Mesothelial cell of epicardium (in vitro differentiated cells): ENCODE data around the gene RBM46. TPM values are rescaled to one million over a fixed set of nuclear protein-coding genes. Genes with fewer than 3 reads are reported as not detected.
"Not testable (repeated sequence)": the region's sequence is repeated elsewhere in the genome, so short reads cannot be mapped to it uniquely, and the experiment has no call there.

Experiments
- DNase-seq, 2 experiments: peaks; one replicate each; pipeline ENCODE4 v3.0.0; 2021; ENCODE audit warnings: low spot score in 2 of 2; ENCODE audit not compliant: unreplicated experiment in 2 of 2
- H3K27ac Mint-ChIP-seq: 2 replicates; pipeline ENCODE4 v1.8.0; 2021; ENCODE audit warnings: mixed read lengths
- H3K27me3 Mint-ChIP-seq: 2 replicates; pipeline ENCODE4 v1.8.0; 2021; ENCODE audit warnings: low read depth, mixed read lengths
- H3K36me3 Mint-ChIP-seq: 2 replicates; pipeline ENCODE4 v1.8.0; 2021; ENCODE audit warnings: mixed read lengths
- H3K4me1 Mint-ChIP-seq: 2 replicates; pipeline ENCODE4 v1.8.0; 2021; ENCODE audit warnings: mixed read lengths
- H3K4me3 Mint-ChIP-seq: 2 replicates; pipeline ENCODE4 v1.8.0; 2021; ENCODE audit warnings: mild to moderate bottlenecking, moderate library complexity, mixed read lengths
- H3K9me3 Mint-ChIP-seq: 2 replicates; pipeline ENCODE4 v1.8.0; 2021; ENCODE audit warnings: mixed read lengths
- total RNA-seq: library from RNA; stranded (reverse); gene quantifications from 3 replicates; pipeline ENCODE4 v1.2.1, GENCODE V29; 2021
- TF ChIP-seq, protein P1 (sequence below): fragments of 200-600 bp; sonication (generic); IDR thresholded peaks from one replicate; pipeline ENCODE4 v1.5.0; 2021; ENCODE audit warnings: antibody characterized with exemption; ENCODE audit not compliant: unreplicated experiment

The RBM46 gene
- total RNA-seq, 1 donor from 2014 or later: 0.36 TPM

DNA sequence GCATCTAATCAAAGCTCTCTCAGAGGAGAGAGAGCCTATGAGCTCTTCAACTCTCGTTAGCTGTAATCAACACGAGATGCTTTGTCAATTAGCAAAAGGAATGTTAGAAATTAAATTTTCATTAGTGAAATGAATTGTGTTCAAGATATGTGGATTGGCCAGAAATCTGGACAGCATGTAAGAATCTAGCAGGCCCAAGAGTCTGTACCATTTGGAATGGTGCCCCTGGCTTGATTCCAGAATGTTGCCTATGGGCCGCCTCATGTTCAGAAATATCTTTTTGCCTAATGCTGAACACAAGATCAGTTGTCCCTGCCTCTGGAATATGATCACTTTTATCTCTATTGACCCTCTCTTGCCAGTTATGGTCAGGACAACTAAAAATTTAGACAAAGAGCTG, 88.2 kb downstream of the RBM46 start:
- Mint-ChIP-seq H3K36me3 (no peaks in the 10 kb centered on the region), H3K27me3 (no peaks in the 10 kb centered on the region), H3K9me3 (peaks cover 28% of the 10 kb centered on the region), H3K27ac (no peak overlapping the region), H3K4me1 (no peaks in the 10 kb centered on the region), H3K4me3 (no peak overlapping the region)
- no peak for DNase-seq
- TF ChIP-seq, protein P1, sequence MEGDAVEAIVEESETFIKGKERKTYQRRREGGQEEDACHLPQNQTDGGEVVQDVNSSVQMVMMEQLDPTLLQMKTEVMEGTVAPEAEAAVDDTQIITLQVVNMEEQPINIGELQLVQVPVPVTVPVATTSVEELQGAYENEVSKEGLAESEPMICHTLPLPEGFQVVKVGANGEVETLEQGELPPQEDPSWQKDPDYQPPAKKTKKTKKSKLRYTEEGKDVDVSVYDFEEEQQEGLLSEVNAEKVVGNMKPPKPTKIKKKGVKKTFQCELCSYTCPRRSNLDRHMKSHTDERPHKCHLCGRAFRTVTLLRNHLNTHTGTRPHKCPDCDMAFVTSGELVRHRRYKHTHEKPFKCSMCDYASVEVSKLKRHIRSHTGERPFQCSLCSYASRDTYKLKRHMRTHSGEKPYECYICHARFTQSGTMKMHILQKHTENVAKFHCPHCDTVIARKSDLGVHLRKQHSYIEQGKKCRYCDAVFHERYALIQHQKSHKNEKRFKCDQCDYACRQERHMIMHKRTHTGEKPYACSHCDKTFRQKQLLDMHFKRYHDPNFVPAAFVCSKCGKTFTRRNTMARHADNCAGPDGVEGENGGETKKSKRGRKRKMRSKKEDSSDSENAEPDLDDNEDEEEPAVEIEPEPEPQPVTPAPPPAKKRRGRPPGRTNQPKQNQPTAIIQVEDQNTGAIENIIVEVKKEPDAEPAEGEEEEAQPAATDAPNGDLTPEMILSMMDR: no peak

DNA sequence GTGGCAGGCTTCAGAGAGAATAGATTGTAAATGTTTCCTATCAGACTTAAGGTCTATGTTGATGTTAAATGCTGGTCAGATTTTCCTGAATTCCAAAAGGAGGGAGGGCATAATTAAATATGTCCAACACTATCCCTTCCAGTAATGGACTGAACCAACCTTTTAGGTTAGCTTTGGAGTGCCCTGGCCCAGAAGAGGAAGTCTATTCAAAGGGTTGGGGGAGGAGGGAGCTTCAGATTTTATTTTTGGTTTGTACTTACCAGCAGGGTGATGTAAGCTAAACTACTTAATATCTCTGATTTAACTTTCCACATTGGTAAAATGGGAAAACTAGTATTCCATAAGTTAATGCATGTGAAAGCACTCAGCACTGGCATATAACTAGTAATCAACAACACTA, 91.1 kb downstream of the RBM46 start:
- Mint-ChIP-seq H3K9me3 (peaks cover 38% of the 10 kb centered on the region), H3K27ac (no peak overlapping the region), H3K4me3 (no peak overlapping the region), H3K4me1 (peaks cover 2% of the 10 kb centered on the region), H3K36me3 (no peaks in the 10 kb centered on the region), H3K27me3 (no peaks in the 10 kb centered on the region)
- no peak for DNase-seq
- TF ChIP-seq, protein P1: no peak

DNA sequence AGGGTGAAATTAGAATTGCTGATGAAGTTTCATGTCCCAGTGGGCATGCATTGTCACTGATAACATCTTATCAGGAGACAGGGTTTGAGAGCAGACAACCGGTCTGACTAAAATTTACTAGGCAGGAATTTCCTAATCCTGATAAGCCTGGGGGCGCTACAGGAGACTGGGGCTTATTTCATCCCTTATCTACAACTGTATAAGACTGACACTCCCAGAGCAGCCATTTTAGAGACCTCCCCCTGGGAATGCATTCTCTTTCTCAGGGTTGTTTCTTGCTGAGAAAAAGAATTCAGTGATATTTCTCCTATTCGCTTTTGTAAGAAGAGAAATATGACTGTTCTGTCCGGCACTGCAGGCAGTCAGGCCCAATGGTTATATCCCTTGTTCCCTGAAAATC, 93.0 kb downstream of the RBM46 start:
- H3K36me3 Mint-ChIP-seq, DNase-seq: not testable (repeated sequence)

DNA sequence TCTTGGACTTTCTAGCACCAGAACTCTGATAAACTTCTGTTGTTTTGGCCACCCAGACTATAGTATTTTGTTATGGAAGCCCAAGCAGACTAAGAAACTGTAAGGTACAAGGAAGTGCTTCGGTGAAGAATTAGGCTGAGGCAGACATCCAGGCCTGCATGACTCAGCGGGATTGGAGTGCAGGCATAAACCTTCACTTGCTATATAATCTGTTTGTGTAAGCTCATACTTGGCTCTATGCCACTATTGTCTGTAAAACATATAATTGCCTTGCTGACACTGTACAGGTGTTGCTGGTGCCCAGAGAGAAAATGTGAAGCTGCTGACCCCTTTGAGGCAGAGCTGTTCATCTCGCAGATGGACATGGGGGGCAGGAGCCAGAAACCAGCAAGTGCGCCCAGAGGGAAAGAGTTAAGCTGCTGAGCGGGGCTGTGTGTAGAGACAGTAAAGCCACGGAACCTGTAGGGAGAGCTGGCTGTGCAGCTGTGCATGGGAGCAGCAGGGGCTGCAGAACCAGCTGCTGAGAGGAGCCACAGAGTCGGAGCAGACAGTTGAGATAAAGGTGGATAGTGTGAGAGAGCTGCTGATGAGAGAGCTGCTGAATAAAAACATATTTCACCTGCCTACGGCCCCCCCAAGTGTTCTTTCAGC, 96.2 kb downstream of the RBM46 start:
- no peak for DNase-seq
- Mint-ChIP-seq H3K4me1 (peaks cover 4% of the 10 kb centered on the region), H3K36me3 (no peaks in the 10 kb centered on the region), H3K27me3 (no peaks in the 10 kb centered on the region), H3K9me3 (peaks cover 42% of the 10 kb centered on the region), H3K4me3 (no peak overlapping the region), H3K27ac (peak overlapping the region; percentile 79)
- TF ChIP-seq, protein P1: no peak

More for the DNA sequence above, 93.0 kb downstream of the RBM46 start:
- peaks cover 38% of the 10 kb centered on the region for H3K9me3 Mint-ChIP-seq
- H3K27ac Mint-ChIP-seq, H3K4me3 Mint-ChIP-seq, H3K4me1 Mint-ChIP-seq, H3K27me3 Mint-ChIP-seq: not testable (repeated sequence)

Other genes with a start within 250 kb of the RBM46 start
- gene PLRG1, start 230.9 kb upstream of the RBM46 start, total RNA-seq: 81.7 to 88.6 TPM (median 88.3 TPM) in 3 replicates
- 0.31 to 0.93 TPM (median 0.64 TPM) in 3 replicates for gene FGB, start 218.3 kb upstream of the RBM46 start, total RNA-seq
- gene FGA, start 190.5 kb upstream of the RBM46 start, total RNA-seq: not detected in 3 replicates
- 1.0 to 2.5 TPM (median 1.6 TPM) in 3 replicates for gene FGG, start 168.6 kb upstream of the RBM46 start, total RNA-seq
- 20.3 to 23.3 TPM (median 22.9 TPM) in 3 replicates for gene LRAT, start 37.3 kb upstream of the RBM46 start, total RNA-seq